ENCODE measurements around the gene CNTROB.
A peak's percentile ranks its signal among the peaks of the same experiment; 100 is the strongest.

Gene CNTROB

DNA sequence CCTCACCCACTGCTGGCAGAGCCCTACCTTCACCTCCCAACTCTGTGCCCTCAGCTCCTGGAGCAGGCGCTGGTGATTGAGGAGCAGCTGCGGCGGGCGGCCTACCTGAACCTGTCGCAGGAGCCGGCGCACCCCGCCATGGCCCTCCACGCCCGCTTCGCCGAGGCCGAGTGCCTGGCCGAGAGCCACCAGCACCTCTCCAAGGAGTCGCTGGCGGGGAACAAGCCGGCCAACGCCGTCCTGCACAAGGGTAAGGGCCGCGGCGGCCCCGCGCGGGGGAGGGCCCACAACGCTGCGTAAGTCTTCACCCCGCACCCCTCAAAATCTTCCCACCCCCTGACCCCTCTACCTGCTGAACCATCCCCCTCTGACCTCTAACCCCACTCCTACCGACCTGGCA is 22.9 kb upstream of the CNTROB start:
- no peak overlapping the region for H3K4me3 ChIP-seq (ENCODE audit: control insufficient read depth, low read depth, low read length)
- TF ChIP-seq, protein P1, sequence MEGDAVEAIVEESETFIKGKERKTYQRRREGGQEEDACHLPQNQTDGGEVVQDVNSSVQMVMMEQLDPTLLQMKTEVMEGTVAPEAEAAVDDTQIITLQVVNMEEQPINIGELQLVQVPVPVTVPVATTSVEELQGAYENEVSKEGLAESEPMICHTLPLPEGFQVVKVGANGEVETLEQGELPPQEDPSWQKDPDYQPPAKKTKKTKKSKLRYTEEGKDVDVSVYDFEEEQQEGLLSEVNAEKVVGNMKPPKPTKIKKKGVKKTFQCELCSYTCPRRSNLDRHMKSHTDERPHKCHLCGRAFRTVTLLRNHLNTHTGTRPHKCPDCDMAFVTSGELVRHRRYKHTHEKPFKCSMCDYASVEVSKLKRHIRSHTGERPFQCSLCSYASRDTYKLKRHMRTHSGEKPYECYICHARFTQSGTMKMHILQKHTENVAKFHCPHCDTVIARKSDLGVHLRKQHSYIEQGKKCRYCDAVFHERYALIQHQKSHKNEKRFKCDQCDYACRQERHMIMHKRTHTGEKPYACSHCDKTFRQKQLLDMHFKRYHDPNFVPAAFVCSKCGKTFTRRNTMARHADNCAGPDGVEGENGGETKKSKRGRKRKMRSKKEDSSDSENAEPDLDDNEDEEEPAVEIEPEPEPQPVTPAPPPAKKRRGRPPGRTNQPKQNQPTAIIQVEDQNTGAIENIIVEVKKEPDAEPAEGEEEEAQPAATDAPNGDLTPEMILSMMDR (IDR thresholded peaks at IDR 0.05; ENCODE audit: control insufficient read depth, insufficient read depth, low read depth, low read length, missing control alignments), result no peak
- DNase-seq (ENCODE audit: low read depth), result no peak

DNA sequence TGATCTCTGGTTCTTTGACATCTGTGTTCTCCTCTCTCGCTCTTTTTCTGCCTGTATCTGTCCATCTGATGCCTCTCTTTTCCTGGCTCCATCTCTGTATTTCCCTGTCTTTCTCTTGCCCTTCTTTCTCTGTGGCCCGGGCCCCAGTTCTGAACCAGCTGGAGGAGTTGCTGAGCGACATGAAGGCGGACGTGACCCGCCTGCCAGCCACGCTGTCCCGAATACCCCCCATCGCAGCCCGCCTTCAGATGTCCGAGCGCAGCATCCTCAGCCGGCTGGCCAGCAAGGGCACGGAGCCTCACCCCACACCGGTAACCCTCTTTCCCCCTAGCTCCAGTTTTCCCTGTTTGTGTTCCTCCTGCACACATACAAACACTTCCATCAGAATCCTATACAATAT is 21.7 kb upstream of the CNTROB start:
- TF ChIP-seq, protein P1 (IDR thresholded peaks at IDR 0.05; ENCODE audit: control insufficient read depth, insufficient read depth, low read depth, low read length, missing control alignments), result no peak

DNA sequence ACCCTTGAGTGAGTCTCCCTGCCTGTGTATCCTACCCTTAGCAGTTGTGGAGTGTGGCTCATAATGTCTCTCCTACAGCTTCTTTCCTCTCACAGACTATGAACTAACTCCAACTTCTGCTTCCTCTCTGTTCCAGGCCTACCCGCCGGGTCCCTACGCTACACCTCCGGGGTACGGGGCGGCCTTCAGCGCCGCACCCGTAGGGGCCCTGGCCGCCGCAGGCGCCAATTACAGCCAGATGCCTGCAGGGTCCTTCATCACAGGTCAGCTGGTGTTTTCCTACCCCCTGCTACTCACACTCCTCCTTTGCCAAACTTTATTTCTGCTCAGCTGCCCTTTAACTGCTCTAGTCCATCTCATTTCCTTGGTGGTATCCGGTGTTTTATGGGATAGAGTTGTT is 21.3 kb upstream of the CNTROB start:
- H3K4me3 ChIP-seq (ENCODE audit: control insufficient read depth, low read depth, low read length), result no peak overlapping the region
- DNase-seq (ENCODE audit: low read depth), result no peak
- TF ChIP-seq, protein P1 (IDR thresholded peaks at IDR 0.05; ENCODE audit: control insufficient read depth, insufficient read depth, low read depth, low read length, missing control alignments), result no peak

More for the DNA sequence above, 21.7 kb upstream of the CNTROB start:
- no peak for DNase-seq (ENCODE audit: low read depth)
- H3K4me3 ChIP-seq (ENCODE audit: control insufficient read depth, low read depth, low read length), result no peak overlapping the region

DNA sequence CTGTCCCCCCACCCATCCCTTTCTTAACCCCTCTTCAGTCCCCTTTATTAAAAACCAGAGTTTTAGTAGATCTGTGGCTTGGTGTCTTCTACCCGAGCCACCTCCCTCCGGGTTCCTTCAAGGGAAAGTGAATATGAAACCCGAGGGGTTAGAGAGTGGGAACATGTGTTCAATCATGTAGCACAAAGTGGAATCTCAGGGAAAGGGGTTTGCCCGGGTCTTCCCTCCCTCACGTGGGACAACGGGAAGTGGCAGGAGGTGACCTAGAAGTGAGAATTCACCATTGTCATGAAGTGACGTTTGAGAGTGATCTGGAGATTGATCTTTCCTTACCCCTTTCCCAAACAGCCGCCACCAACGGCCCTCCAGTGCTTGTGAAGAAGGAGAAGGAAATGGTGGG is 20.9 kb upstream of the CNTROB start:
- TF ChIP-seq, protein P1 (IDR thresholded peaks at IDR 0.05; ENCODE audit: control insufficient read depth, insufficient read depth, low read depth, low read length, missing control alignments), result no peak

DNA sequence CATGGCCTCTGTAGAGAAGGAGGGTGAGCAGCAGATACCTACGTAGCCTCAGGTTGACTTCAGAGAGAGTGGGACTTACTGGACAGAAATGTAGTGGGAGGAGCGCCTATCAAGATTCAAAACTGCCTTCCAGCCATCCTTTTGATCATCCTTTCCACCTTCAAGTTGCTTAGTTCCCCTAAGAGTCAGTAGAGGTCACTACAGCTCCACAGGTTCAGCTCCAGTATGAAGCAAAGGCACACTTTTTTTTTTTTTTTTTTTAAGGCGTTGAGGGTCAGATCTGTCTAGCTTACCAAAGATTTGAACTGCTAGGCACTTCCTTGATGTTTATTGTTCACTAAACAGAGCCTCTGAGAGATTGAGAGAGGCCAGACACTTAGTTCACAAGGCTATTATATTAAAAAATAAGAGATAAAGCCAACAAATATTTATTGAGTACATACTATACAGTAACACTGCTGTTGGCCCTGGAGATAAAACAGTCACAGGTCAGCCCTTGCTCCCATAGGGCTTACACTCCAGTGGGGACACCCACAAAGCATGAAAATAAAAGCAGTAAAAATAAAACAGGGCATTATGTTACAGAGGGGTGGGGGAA is 19.0 kb upstream of the CNTROB start:
- no peak for DNase-seq (ENCODE audit: low read depth)
- H3K4me3 ChIP-seq (ENCODE audit: control insufficient read depth, low read depth, low read length), result no peak overlapping the region
- TF ChIP-seq, protein P1 (IDR thresholded peaks at IDR 0.05; ENCODE audit: control insufficient read depth, insufficient read depth, low read depth, low read length, missing control alignments), result peak; percentile 79

More for the DNA sequence above, 20.9 kb upstream of the CNTROB start:
- DNase-seq (ENCODE audit: low read depth), result no peak
- no peak overlapping the region for H3K4me3 ChIP-seq (ENCODE audit: control insufficient read depth, low read depth, low read length)

DNA sequence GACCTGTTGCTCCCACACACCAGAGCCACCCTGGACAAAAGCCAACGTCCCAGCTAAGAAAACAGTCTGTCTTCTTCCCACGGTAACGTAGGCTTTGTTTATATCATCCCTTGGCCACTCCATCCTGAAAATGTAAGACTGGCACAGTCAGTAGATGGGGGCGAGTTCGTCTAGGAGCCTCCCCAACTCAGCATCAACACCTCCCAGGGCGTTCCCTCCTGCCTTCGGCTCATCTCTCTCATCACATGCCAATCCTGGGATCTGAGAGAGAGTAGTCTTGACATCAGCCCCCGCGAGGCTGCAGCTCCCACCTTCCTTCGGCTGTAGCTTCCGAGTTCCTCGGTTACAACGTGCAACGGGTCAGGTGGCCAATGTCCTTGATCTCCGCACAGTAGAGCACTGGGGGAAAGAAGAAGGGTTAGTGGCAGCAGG is 16.8 kb upstream of the CNTROB start:
- TF ChIP-seq, protein P1 (IDR thresholded peaks at IDR 0.05; ENCODE audit: control insufficient read depth, insufficient read depth, low read depth, low read length, missing control alignments), result no peak
- H3K4me3 ChIP-seq (ENCODE audit: control insufficient read depth, low read depth, low read length), result peak overlapping the region; percentile 49
- no peak for DNase-seq (ENCODE audit: low read depth)
